Measurements from ENCODE around the gene HEPACAM. TPM values are rescaled to one million over a fixed set of nuclear protein-coding genes. Genes with fewer than 3 reads are reported as not detected.

The HEPACAM gene
- total RNA-seq, 1 donor from 2014 or later = 3.4 TPM

DNA sequence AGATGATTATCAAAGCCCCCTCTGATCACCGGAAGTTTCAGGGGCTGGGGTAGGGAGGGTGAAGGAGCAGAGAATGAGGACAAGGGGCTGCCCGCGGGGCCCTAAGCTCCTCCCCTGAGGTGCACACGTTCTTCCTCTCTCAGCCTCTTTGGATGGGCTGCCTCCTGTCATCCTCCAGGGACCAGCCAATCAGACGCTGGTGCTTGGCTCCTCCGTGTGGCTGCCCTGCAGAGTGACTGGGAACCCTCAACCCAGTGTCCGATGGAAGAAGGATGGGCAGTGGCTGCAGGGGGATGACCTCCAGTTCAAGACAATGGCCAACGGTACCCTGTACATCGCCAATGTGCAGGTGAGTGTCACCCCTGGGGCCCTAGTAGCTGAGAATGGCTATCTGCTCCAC lies 63.1 kb downstream of the HEPACAM start:
- Histone ChIP-seq H3K9me3 (no peaks in the 10 kb centered on the region), H3K27ac (no peak overlapping the region), H3K27me3 (peaks cover 9% of the 10 kb centered on the region), H3K36me3 (no peaks in the 10 kb centered on the region), H3K4me3 (no peak overlapping the region), H3K4me1 (peaks cover 29% of the 10 kb centered on the region)
- intact Hi-C loops (cut with DNase I) = no loop called here
- TF ChIP-seq POLR2A (IDR thresholded peaks at IDR 0.05) (no peak), POLR2AphosphoS5 (IDR thresholded peaks at IDR 0.05; ENCODE audit: insufficient read depth in 1 of 2, low read depth in 1 of 2) (no peak)
- TF ChIP-seq, protein P1, sequence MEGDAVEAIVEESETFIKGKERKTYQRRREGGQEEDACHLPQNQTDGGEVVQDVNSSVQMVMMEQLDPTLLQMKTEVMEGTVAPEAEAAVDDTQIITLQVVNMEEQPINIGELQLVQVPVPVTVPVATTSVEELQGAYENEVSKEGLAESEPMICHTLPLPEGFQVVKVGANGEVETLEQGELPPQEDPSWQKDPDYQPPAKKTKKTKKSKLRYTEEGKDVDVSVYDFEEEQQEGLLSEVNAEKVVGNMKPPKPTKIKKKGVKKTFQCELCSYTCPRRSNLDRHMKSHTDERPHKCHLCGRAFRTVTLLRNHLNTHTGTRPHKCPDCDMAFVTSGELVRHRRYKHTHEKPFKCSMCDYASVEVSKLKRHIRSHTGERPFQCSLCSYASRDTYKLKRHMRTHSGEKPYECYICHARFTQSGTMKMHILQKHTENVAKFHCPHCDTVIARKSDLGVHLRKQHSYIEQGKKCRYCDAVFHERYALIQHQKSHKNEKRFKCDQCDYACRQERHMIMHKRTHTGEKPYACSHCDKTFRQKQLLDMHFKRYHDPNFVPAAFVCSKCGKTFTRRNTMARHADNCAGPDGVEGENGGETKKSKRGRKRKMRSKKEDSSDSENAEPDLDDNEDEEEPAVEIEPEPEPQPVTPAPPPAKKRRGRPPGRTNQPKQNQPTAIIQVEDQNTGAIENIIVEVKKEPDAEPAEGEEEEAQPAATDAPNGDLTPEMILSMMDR (IDR thresholded peaks at IDR 0.05) = no peak
- no peak for DNase-seq (ENCODE audit: extremely low spot score in 2 of 2)

DNA sequence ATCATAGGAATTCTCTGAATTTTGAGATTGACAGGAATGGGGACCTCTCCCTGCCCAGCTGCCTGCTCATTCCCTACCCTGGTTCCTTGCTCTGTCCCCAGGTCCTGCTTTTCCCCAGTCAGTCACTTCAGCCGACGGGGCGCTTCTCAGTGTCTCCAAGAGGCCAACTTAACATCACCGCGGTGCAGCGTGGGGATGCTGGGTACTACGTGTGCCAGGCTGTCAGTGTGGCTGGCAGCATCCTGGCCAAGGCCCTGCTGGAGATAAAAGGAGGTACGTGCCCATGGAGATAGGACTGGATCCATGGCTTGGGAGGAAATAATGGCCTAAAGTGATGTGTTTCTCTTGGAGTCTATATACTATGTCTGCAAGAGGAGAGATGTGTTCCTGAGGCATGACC lies 63.6 kb downstream of the HEPACAM start:
- Histone ChIP-seq H3K4me1 (peaks cover 24% of the 10 kb centered on the region), H3K4me3 (no peak overlapping the region), H3K9me3 (no peaks in the 10 kb centered on the region), H3K27me3 (peaks cover 9% of the 10 kb centered on the region), H3K36me3 (no peaks in the 10 kb centered on the region), H3K27ac (no peak overlapping the region)
- DNase-seq (ENCODE audit: extremely low spot score in 2 of 2) = no peak
- TF ChIP-seq POLR2A (IDR thresholded peaks at IDR 0.05) (no peak), POLR2AphosphoS5 (IDR thresholded peaks at IDR 0.05; ENCODE audit: insufficient read depth in 1 of 2, low read depth in 1 of 2) (no peak)
- TF ChIP-seq, protein P1 (IDR thresholded peaks at IDR 0.05) = no peak
- intact Hi-C loops (cut with DNase I) = no loop called here

DNA sequence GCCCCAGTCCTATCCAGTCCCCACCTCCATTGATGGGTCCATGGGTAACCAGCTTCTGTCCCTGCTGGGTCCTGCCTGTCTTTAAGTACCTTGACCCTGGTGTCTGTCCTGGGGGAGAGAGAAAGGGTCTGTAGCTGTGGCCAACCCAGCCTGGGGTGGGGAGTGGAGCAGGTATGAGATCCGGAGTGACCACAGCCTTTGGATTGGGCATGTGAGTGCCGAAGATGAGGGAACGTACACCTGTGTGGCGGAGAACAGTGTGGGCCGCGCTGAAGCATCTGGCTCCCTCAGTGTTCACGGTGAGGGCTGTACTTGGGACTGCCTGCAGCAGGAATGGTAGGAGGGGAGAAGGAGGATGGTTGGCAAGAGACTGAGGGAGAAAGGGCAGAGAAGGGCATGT lies 65.4 kb downstream of the HEPACAM start:
- no peak overlapping the region for H3K4me3 ChIP-seq
- no peaks in the 10 kb centered on the region for H3K36me3 ChIP-seq
- H3K27me3 ChIP-seq = peaks cover 9% of the 10 kb centered on the region
- H3K4me1 ChIP-seq = peaks cover 18% of the 10 kb centered on the region
- TF ChIP-seq POLR2A (IDR thresholded peaks at IDR 0.05) = no peak
- TF ChIP-seq, protein P1 (IDR thresholded peaks at IDR 0.05) = no peak
- no peak for TF ChIP-seq POLR2AphosphoS5 (IDR thresholded peaks at IDR 0.05; ENCODE audit: insufficient read depth in 1 of 2, low read depth in 1 of 2)
- H3K27ac ChIP-seq = no peak overlapping the region
- no peak for DNase-seq (ENCODE audit: extremely low spot score in 2 of 2)
- H3K9me3 ChIP-seq = no peaks in the 10 kb centered on the region
- intact Hi-C loops (cut with DNase I) = no loop called here

DNA sequence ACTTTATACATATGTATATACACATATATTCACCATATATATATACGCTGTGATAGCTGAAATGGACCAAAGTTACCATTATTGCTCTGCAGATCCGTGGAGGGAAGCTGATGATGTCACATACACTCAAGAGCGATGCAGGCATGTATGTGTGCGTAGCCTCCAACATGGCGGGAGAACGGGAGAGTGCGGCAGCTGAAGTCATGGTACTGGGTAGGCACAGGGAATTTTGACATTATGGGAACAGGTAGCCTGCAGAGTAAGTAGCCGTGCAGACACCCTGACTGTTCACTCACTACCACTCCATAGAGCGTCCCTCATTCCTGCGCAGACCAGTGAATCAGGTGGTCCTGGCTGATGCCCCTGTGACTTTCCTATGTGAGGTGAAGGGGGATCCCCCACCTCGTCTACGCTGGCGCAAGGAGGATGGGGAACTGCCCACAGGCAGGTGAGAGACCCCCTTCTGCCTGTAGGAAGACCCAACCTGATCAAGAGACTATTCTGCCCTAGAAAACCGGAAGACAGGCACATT lies 65.9 kb downstream of the HEPACAM start:
- H3K36me3 ChIP-seq = no peaks in the 10 kb centered on the region
- intact Hi-C loops (cut with DNase I) = no loop called here
- no peak overlapping the region for H3K27ac ChIP-seq
- peaks cover 9% of the 10 kb centered on the region for H3K27me3 ChIP-seq
- H3K4me3 ChIP-seq = no peak overlapping the region
- no peak for DNase-seq (ENCODE audit: extremely low spot score in 2 of 2)
- peaks cover 22% of the 10 kb centered on the region for H3K4me1 ChIP-seq
- no peaks in the 10 kb centered on the region for H3K9me3 ChIP-seq
- TF ChIP-seq POLR2AphosphoS5 (IDR thresholded peaks at IDR 0.05; ENCODE audit: insufficient read depth in 1 of 2, low read depth in 1 of 2) (no peak), POLR2A (IDR thresholded peaks at IDR 0.05) (no peak)
- TF ChIP-seq, protein P1 (IDR thresholded peaks at IDR 0.05) = no peak

DNA sequence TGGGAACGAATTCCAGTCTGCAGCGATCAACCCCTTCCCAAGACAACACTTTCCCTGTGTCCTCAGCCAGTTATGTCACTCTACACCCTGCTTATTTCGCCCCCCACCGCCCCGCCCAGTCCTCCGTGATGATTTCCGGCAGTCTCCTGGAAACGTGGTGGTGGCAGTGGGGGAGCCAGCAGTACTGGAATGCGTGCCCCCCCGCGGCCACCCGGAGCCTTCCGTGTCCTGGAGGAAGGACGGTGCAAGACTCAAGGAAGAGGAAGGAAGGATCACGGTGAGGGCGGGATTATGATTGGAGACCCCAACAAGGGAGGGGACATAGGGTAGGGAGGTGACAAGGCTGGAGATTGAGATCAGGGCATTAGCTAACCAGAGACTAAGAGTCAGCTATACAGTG lies 66.5 kb downstream of the HEPACAM start:
- Histone ChIP-seq H3K4me1 (peaks cover 27% of the 10 kb centered on the region), H3K9me3 (no peaks in the 10 kb centered on the region), H3K27ac (no peak overlapping the region), H3K36me3 (no peaks in the 10 kb centered on the region), H3K27me3 (peaks cover 9% of the 10 kb centered on the region), H3K4me3 (no peak overlapping the region)
- TF ChIP-seq POLR2AphosphoS5 (IDR thresholded peaks at IDR 0.05; ENCODE audit: insufficient read depth in 1 of 2, low read depth in 1 of 2) = no peak
- TF ChIP-seq, protein P1 (IDR thresholded peaks at IDR 0.05) = no peak
- no peak for TF ChIP-seq POLR2A (IDR thresholded peaks at IDR 0.05)
- intact Hi-C loops (cut with DNase I) = no loop called here
- DNase-seq (ENCODE audit: extremely low spot score in 2 of 2) = no peak

Measured in vagina (tissue), 2 donors.